Nephron (organoid): ENCODE data around the gene MPC2.

Source experiments
- H3K27ac Mint-ChIP-seq, 3 experiments: 2 replicates each; pipeline ENCODE4 v1.8.0; 2020; ENCODE audit warnings: mixed read lengths in 3 of 3, mild to moderate bottlenecking in 2 of 3, moderate library complexity in 1 of 3
- H3K27me3 Mint-ChIP-seq: 2 replicates; pipeline ENCODE4 v1.8.0; 2021; ENCODE audit warnings: low read depth, mild to moderate bottlenecking, moderate library complexity, mixed read lengths
- H3K36me3 Mint-ChIP-seq: 2 replicates; pipeline ENCODE4 v1.8.0; 2020; ENCODE audit warnings: low read depth, mixed read lengths
- H3K4me1 Mint-ChIP-seq: 2 replicates; pipeline ENCODE4 v1.8.0; 2020; ENCODE audit warnings: mixed read lengths
- H3K4me3 Mint-ChIP-seq, 3 experiments: 2 replicates each; pipeline ENCODE4 v1.8.0; 2020; ENCODE audit warnings: mild to moderate bottlenecking in 3 of 3, mixed read lengths in 3 of 3, moderate library complexity in 2 of 3
- H3K9me3 Mint-ChIP-seq: 2 replicates; pipeline ENCODE4 v1.8.0; 2020; ENCODE audit warnings: mixed read lengths
- CTCF ChIP-seq, 3 experiments: fragments of 200-600 bp; sonication (generic); IDR thresholded peaks; one replicate each; pipeline ENCODE4 v1.5.0; 2021; ENCODE audit warnings: antibody characterized with exemption in 3 of 3; ENCODE audit not compliant: unreplicated experiment in 3 of 3

MPC2 gene

GRCh38 chr1:167955915-167956314, 19.0 kb upstream of the MPC2 start:
- H3K27ac Mint-ChIP-seq = no peak overlapping the region

GRCh38 chr1:167950569-167950968, 13.7 kb upstream of the MPC2 start:
- H3K9me3 Mint-ChIP-seq = peaks cover 14% of the 10 kb centered on the region
- peaks cover 67% of the 10 kb centered on the region for H3K36me3 Mint-ChIP-seq
- no peak overlapping the region for H3K27ac Mint-ChIP-seq
- no peak for TF ChIP-seq CTCF (IDR thresholded peaks at IDR 0.05; ENCODE audit: unreplicated experiment in 3 of 3)
- H3K27me3 Mint-ChIP-seq = no peaks in the 10 kb centered on the region
- H3K4me3 Mint-ChIP-seq = no peak overlapping the region
- peaks cover 12% of the 10 kb centered on the region for H3K4me1 Mint-ChIP-seq

More at GRCh38 chr1:167955915-167956314, 19.0 kb upstream of the MPC2 start:
- Mint-ChIP-seq H3K4me1 (no peaks in the 10 kb centered on the region), H3K4me3 (no peak overlapping the region), H3K36me3 (peaks cover 91% of the 10 kb centered on the region), H3K9me3 (peaks cover 9% of the 10 kb centered on the region), H3K27me3 (no peaks in the 10 kb centered on the region)
- TF ChIP-seq CTCF (IDR thresholded peaks at IDR 0.05; ENCODE audit: unreplicated experiment in 3 of 3) = no peak

GRCh38 chr1:167949785-167950184, 12.9 kb upstream of the MPC2 start:
- H3K27me3 Mint-ChIP-seq = no peaks in the 10 kb centered on the region
- TF ChIP-seq CTCF (IDR thresholded peaks at IDR 0.05; ENCODE audit: unreplicated experiment in 3 of 3) = no peak
- H3K27ac Mint-ChIP-seq = no peak overlapping the region
- peaks cover 65% of the 10 kb centered on the region for H3K36me3 Mint-ChIP-seq
- H3K4me3 Mint-ChIP-seq = no peak overlapping the region
- H3K9me3 Mint-ChIP-seq = peaks cover 19% of the 10 kb centered on the region
- H3K4me1 Mint-ChIP-seq = peaks cover 12% of the 10 kb centered on the region

GRCh38 chr1:167947733-167948132, 10.9 kb upstream of the MPC2 start:
- no peak for TF ChIP-seq CTCF (IDR thresholded peaks at IDR 0.05; ENCODE audit: unreplicated experiment in 3 of 3)

GRCh38 chr1:167943541-167943940, 6.7 kb upstream of the MPC2 start:
- H3K4me1 Mint-ChIP-seq = peaks cover 13% of the 10 kb centered on the region
- H3K27me3 Mint-ChIP-seq = no peaks in the 10 kb centered on the region
- H3K27ac Mint-ChIP-seq = no peak overlapping the region
- peaks cover 51% of the 10 kb centered on the region for H3K36me3 Mint-ChIP-seq
- H3K9me3 Mint-ChIP-seq = peaks cover 24% of the 10 kb centered on the region
- no peak overlapping the region for H3K4me3 Mint-ChIP-seq
- no peak for TF ChIP-seq CTCF (IDR thresholded peaks at IDR 0.05; ENCODE audit: unreplicated experiment in 3 of 3)

More at GRCh38 chr1:167947733-167948132, 10.9 kb upstream of the MPC2 start:
- H3K9me3 Mint-ChIP-seq = peaks cover 24% of the 10 kb centered on the region
- H3K27ac Mint-ChIP-seq = peak overlapping the region in 2 of 3 experiments; percentile 44 to 49
- peaks cover 12% of the 10 kb centered on the region for H3K4me1 Mint-ChIP-seq
- peaks cover 64% of the 10 kb centered on the region for H3K36me3 Mint-ChIP-seq
- no peak overlapping the region for H3K4me3 Mint-ChIP-seq
- H3K27me3 Mint-ChIP-seq = no peaks in the 10 kb centered on the region

- H3K27me3 Mint-ChIP-seq = no peaks in the 10 kb centered on the region
- peaks cover 10% of the 10 kb centered on the region for H3K9me3 Mint-ChIP-seq
- TF ChIP-seq CTCF (IDR thresholded peaks at IDR 0.05; ENCODE audit: unreplicated experiment in 3 of 3) = no peak
Measured at GRCh38 chr1:167940264-167940663, 3.4 kb upstream of the MPC2 start.

More at GRCh38 chr1:167940264-167940663, 3.4 kb upstream of the MPC2 start:
- Mint-ChIP-seq H3K27ac (no peak overlapping the region), H3K36me3 (peaks cover 29% of the 10 kb centered on the region), H3K4me3 (no peak overlapping the region), H3K4me1 (peaks cover 7% of the 10 kb centered on the region)
